ENCODE measurements around the gene AGMAT.

Gene AGMAT, protein sequence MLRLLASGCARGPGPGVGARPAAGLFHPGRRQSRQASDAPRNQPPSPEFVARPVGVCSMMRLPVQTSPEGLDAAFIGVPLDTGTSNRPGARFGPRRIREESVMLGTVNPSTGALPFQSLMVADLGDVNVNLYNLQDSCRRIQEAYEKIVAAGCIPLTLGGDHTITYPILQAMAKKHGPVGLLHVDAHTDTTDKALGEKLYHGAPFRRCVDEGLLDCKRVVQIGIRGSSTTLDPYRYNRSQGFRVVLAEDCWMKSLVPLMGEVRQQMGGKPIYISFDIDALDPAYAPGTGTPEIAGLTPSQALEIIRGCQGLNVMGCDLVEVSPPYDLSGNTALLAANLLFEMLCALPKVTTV

DNA sequence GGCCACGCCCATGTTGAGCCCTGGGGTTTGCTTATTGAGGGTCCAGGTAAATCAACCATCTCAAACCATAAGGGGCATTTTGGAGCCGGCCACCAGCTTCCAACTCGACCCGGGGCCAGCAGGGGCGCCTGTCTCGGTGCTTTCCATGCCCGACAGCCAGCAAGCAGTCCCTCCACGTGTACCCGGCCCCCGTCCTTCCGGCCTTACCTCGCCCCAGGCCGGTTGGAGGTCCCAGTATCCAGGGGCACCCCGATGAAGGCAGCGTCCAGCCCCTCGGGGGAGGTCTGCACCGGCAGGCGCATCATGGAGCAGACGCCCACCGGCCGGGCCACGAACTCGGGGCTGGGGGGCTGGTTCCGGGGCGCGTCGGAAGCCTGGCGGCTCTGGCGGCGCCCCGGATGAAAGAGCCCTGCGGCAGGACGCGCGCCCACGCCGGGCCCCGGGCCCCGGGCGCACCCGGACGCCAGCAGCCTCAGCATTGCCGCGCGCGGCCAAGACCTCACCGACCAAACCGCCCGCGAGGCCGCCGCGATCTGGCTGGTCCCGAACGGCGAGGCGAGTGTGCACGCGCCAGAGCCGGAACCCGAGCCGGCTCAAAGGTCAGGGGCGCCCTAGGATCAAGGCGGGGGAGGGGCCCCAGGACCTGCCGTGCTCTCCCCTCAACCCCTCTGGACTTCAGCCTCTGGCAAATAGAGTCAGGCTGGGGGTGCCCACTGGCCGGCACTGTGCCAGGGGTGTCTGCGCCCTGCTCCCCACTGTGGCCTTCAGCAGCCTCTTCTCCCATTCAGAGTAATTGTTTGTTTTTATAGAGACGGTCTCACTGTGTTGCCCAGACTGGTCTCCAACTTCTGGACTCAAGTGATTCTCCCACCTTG lies at the start of gene AGMAT:
AGMAT (minus strand) TSS at position 563 of the 875 bp plus-strand sequence; CDS start at position 479, 84 bp downstream.
- H3K4me3 ChIP-seq (ENCODE audit: low read length) = peak within 1 kb of the TSS; percentile 67
- H3K27ac ChIP-seq (ENCODE audit: low read length) = no peak within 1 kb of the TSS
- H3K36me3 ChIP-seq (ENCODE audit: control insufficient read depth, low read depth, low read length) = no peaks in the 10 kb centered on the region
- peak within 1 kb of the TSS; percentile 78 for H3K9ac ChIP-seq (ENCODE audit: low read length)
- H3K27me3 ChIP-seq (ENCODE audit: control insufficient read depth, insufficient read depth, low read length) = no peaks in the 10 kb centered on the region
- H3K9me3 ChIP-seq (ENCODE audit: control insufficient read depth, low read depth, low read length) = no peaks in the 10 kb centered on the region
- H3K4me1 ChIP-seq (ENCODE audit: control insufficient read depth, low read depth, low read length) = no peaks in the 10 kb centered on the region

GRCh38 chr1:15633756-15634420 lies 49.0 kb upstream of the AGMAT start:
- Histone ChIP-seq H3K4me3 (ENCODE audit: low read length) (no peak overlapping the region), H3K36me3 (ENCODE audit: control insufficient read depth, low read depth, low read length) (peaks cover 79% of the 10 kb centered on the region), H3K4me1 (ENCODE audit: control insufficient read depth, low read depth, low read length) (no peaks in the 10 kb centered on the region), H3K27me3 (ENCODE audit: control insufficient read depth, insufficient read depth, low read length) (no peaks in the 10 kb centered on the region), H3K9ac (ENCODE audit: low read length) (no peak overlapping the region), H3K9me3 (ENCODE audit: control insufficient read depth, low read depth, low read length) (no peaks in the 10 kb centered on the region), H3K27ac (ENCODE audit: low read length) (no peak overlapping the region)

GRCh38 chr1:15628003-15628402 lies 43.2 kb upstream of the AGMAT start:
- Histone ChIP-seq H3K27me3 (ENCODE audit: control insufficient read depth, insufficient read depth, low read length) (no peaks in the 10 kb centered on the region), H3K9ac (ENCODE audit: low read length) (no peak overlapping the region), H3K27ac (ENCODE audit: low read length) (no peak overlapping the region), H3K4me3 (ENCODE audit: low read length) (no peak overlapping the region), H3K36me3 (ENCODE audit: control insufficient read depth, low read depth, low read length) (peaks cover 57% of the 10 kb centered on the region), H3K9me3 (ENCODE audit: control insufficient read depth, low read depth, low read length) (no peaks in the 10 kb centered on the region), H3K4me1 (ENCODE audit: control insufficient read depth, low read depth, low read length) (no peaks in the 10 kb centered on the region)

GRCh38 chr1:15627343-15627988 lies 42.6 kb upstream of the AGMAT start:
- H3K4me1 ChIP-seq (ENCODE audit: control insufficient read depth, low read depth, low read length) = no peaks in the 10 kb centered on the region
- H3K9me3 ChIP-seq (ENCODE audit: control insufficient read depth, low read depth, low read length) = no peaks in the 10 kb centered on the region
- peaks cover 55% of the 10 kb centered on the region for H3K36me3 ChIP-seq (ENCODE audit: control insufficient read depth, low read depth, low read length)
- no peak overlapping the region for H3K9ac ChIP-seq (ENCODE audit: low read length)
- H3K27me3 ChIP-seq (ENCODE audit: control insufficient read depth, insufficient read depth, low read length) = no peaks in the 10 kb centered on the region
- H3K27ac ChIP-seq (ENCODE audit: low read length) = no peak overlapping the region
- H3K4me3 ChIP-seq (ENCODE audit: low read length) = no peak overlapping the region

DNA sequence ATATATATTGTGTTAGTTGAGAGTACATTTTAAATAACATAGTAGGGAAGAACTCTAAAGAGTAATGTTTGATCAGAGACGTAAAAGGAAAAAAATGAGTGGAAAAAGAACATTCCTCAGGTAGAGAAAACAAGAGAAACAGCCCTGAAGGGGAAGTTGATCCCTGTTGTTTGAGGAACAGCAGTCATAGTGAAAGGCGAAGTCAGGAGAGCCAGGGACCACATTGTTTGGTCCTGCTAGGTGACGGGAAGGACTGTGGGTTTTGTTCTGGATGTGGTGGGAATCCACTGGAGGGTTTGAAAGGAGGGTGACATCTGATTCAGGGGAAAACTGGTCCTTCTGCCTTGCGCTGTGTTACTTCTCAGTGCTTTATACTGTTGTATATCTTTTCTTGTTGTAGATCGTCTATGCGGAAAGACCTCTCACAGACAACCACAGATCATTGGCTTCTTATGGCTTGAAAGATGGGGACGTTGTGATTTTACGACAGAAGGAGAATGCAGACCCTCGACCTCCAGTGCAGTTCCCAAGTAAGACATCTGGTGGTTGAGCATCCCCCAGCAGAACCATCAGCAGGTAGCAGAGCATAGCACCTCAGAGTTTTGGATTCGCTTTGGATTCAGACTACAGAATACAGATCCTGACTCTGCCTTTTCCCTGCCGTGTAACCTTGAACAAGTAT lies 41.6 kb upstream of the AGMAT start:
- Histone ChIP-seq H3K4me3 (ENCODE audit: low read length) (no peak overlapping the region), H3K9me3 (ENCODE audit: control insufficient read depth, low read depth, low read length) (no peaks in the 10 kb centered on the region), H3K9ac (ENCODE audit: low read length) (no peak overlapping the region), H3K4me1 (ENCODE audit: control insufficient read depth, low read depth, low read length) (no peaks in the 10 kb centered on the region), H3K27me3 (ENCODE audit: control insufficient read depth, insufficient read depth, low read length) (no peaks in the 10 kb centered on the region), H3K36me3 (ENCODE audit: control insufficient read depth, low read depth, low read length) (peaks cover 45% of the 10 kb centered on the region), H3K27ac (ENCODE audit: low read length) (no peak overlapping the region)

DNA sequence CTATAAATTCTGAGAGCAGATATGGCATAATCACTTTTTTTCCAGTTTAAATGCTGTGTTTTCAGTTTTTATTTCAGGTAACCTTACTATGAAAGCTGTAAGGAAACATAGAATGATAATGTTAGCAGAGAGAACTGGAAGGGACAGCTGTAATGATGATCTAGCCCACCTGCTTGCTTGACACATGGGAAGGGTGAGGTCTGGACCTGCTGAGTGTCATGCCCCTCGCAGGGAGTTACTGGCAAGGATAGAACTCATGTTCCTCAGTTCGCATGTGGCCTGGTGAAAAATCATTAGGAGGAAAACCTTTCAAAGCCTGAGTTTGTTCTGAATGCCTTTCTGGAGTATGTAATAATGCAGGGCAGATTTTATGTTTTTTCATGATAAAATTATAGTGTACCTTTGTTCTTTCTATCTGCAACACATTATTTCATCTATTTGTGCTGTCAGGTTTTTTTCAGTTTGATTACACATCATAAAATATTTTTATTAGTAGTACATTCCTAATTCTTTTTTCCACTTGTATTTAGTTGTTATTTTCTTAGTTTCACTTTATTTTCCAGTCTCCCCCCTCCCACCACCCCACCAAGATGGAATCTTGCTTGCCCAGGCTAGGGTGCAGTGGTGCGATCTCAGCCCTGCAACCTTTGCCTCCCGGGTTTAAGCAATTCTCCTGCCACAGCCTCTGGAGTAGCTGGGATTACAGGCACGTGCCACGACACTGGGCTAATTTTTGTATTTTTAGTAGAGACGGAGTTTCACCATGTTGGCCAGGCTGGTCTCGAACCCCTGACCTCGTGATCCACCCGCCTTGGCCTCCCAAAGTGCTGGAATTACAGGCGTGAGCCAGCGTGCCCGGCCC lies 40.4 kb upstream of the AGMAT start:
- H3K36me3 ChIP-seq (ENCODE audit: control insufficient read depth, low read depth, low read length) = peaks cover 33% of the 10 kb centered on the region
- no peak overlapping the region for H3K4me3 ChIP-seq (ENCODE audit: low read length)
- no peaks in the 10 kb centered on the region for H3K9me3 ChIP-seq (ENCODE audit: control insufficient read depth, low read depth, low read length)
- H3K27ac ChIP-seq (ENCODE audit: low read length) = no peak overlapping the region
- H3K27me3 ChIP-seq (ENCODE audit: control insufficient read depth, insufficient read depth, low read length) = no peaks in the 10 kb centered on the region
- no peak overlapping the region for H3K9ac ChIP-seq (ENCODE audit: low read length)
- H3K4me1 ChIP-seq (ENCODE audit: control insufficient read depth, low read depth, low read length) = no peaks in the 10 kb centered on the region

DNA sequence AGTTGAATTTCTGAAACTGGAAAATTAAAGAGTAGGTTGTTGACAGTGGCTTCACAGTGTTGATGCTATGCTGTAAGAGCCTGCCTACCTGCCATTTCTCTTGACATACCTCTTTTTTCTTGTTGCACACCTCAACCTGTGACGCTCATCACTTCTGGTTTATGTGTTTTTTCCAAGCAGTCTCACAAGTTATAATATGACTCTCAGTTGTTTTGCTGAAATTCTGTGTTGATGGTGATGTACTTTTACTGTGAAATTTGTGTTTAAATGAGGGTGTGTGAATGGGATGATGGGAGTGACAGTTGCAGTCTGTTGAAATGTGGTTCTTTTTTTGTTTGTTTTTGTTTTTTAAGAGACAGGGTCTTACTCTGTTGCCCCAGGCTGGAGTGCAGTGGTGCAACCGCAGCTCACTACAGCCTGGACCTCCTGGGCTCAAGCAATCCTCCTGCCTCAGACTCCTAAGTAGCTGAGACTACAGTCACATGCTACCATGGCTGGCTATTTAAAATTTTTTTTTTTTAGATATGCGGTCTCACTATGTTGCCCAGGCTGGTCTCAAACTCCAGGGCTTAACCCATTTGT lies 39.4 kb upstream of the AGMAT start:
- no peaks in the 10 kb centered on the region for H3K27me3 ChIP-seq (ENCODE audit: control insufficient read depth, insufficient read depth, low read length)
- H3K4me1 ChIP-seq (ENCODE audit: control insufficient read depth, low read depth, low read length) = no peaks in the 10 kb centered on the region
- H3K36me3 ChIP-seq (ENCODE audit: control insufficient read depth, low read depth, low read length) = peaks cover 30% of the 10 kb centered on the region
- no peak overlapping the region for H3K4me3 ChIP-seq (ENCODE audit: low read length)
- no peaks in the 10 kb centered on the region for H3K9me3 ChIP-seq (ENCODE audit: control insufficient read depth, low read depth, low read length)
- no peak overlapping the region for H3K9ac ChIP-seq (ENCODE audit: low read length)
- no peak overlapping the region for H3K27ac ChIP-seq (ENCODE audit: low read length)

GRCh38 chr1:15623435-15623834 lies 38.6 kb upstream of the AGMAT start:
- Histone ChIP-seq H3K9me3 (ENCODE audit: control insufficient read depth, low read depth, low read length) (no peaks in the 10 kb centered on the region), H3K36me3 (ENCODE audit: control insufficient read depth, low read depth, low read length) (peaks cover 22% of the 10 kb centered on the region), H3K27me3 (ENCODE audit: control insufficient read depth, insufficient read depth, low read length) (no peaks in the 10 kb centered on the region), H3K27ac (ENCODE audit: low read length) (no peak overlapping the region), H3K9ac (ENCODE audit: low read length) (no peak overlapping the region), H3K4me1 (ENCODE audit: control insufficient read depth, low read depth, low read length) (peaks cover 4% of the 10 kb centered on the region), H3K4me3 (ENCODE audit: low read length) (no peak overlapping the region)

- no peak overlapping the region for H3K9ac ChIP-seq (ENCODE audit: low read length)
- H3K9me3 ChIP-seq (ENCODE audit: control insufficient read depth, low read depth, low read length) = no peaks in the 10 kb centered on the region
- no peaks in the 10 kb centered on the region for H3K27me3 ChIP-seq (ENCODE audit: control insufficient read depth, insufficient read depth, low read length)
- H3K36me3 ChIP-seq (ENCODE audit: control insufficient read depth, low read depth, low read length) = peaks cover 17% of the 10 kb centered on the region
- H3K4me1 ChIP-seq (ENCODE audit: control insufficient read depth, low read depth, low read length) = peaks cover 6% of the 10 kb centered on the region
- no peak overlapping the region for H3K27ac ChIP-seq (ENCODE audit: low read length)
- H3K4me3 ChIP-seq (ENCODE audit: low read length) = no peak overlapping the region
Measured at GRCh38 chr1:15622712-15623373, 38.0 kb upstream of the AGMAT start.

Data from iPS-18a (cell line).